K562 (cell line): ENCODE results near the gene CPLX4. TPM values are rescaled to one million over a fixed set of nuclear protein-coding genes. Genes with fewer than 3 reads are reported as not detected.

Source experiments
- ATAC-seq: fragments of 200-7000 bp; cut with Tn5 transposase; 3 replicates; pipeline ENCODE4 v1.9.1; 2020; ENCODE audit warnings: moderate library complexity
- BruUV-seq: library from RNA; stranded (reverse); fragments of 400-500 nt; replicated peaks from 2 replicates; lab custom pipeline; 2021; lab: Mats Ljungman, UMichigan
- CTCF ChIA-PET: fragments of 300-600 bp; formaldehyde crosslinking; extraction: SDS; loops from one replicate; lab custom pipeline; 2021; ENCODE audit warnings: low intra/inter-chr PET ratio; lab: Yijun Ruan, JAX
- POLR2A ChIA-PET: fragments of 300-600, 350-650 bp; sonication (Branson Sonifier 250); formaldehyde crosslinking; extraction: SDS; loops from one replicate; lab custom pipeline; 2021; ENCODE audit warnings: antibody characterized with exemption, inconsistent platforms; lab: Yijun Ruan, JAX
- DNase-seq, 4 experiments: peaks; one replicate each; pipeline versions ENCODE4 v3.0.0 to v3.0.0-alpha.2; 2011 to 2018; ENCODE audit warnings: low spot score in 3 of 4, mixed read lengths in 3 of 4; ENCODE audit errors: extremely low read depth in 1 of 4
- FAIRE-seq: peaks from 2 replicates; lab custom pipeline; 2011; peaks lifted over from hg19 to GRCh38; lab: Jason Lieb, UNC
- H2AFZ ChIP-seq: 2 replicates; pipeline ENCODE4 v1.6.0; 2011; ENCODE audit warnings: low read depth, low read length, control low read depth, inconsistent platforms
- H3K27ac ChIP-seq: fragments of 200-600 bp; 3 replicates; pipeline ENCODE4 v1.8.0; 2011; ENCODE audit warnings: low read depth, mild to moderate bottlenecking, control low read depth, inconsistent platforms, low read length, moderate library complexity, mixed read lengths; ENCODE audit errors: extremely low read depth
- H3K27me3 ChIP-seq, 2 experiments: fragments of 300-600 bp in 1 of 2; 2 replicates in 1 of 2; 3 replicates in 1 of 2; pipeline versions ENCODE4 v1.6.0 to v1.8.0; 2011; ENCODE audit warnings: inconsistent platforms in 2 of 2, low read length in 2 of 2, mild to moderate bottlenecking in 1 of 2, mixed read lengths in 1 of 2, moderate library complexity in 1 of 2; ENCODE audit not compliant: control insufficient read depth in 2 of 2, insufficient read depth in 2 of 2
- H3K36me3 ChIP-seq: fragments of 300-600 bp; 3 replicates; pipeline ENCODE4 v1.8.0; 2011; ENCODE audit warnings: mild to moderate bottlenecking, low read length, inconsistent platforms; ENCODE audit not compliant: control insufficient read depth, insufficient read depth
- H3K4me1 ChIP-seq, 2 experiments: fragments of 200-600 bp in 1 of 2; replicated peaks in 1 of 2; 2 replicates in 1 of 2; 3 replicates in 1 of 2; pipeline versions ENCODE4 v1.5.1 to v1.8.0; 2011; ENCODE audit warnings: inconsistent platforms in 2 of 2, low read length in 2 of 2, mild to moderate bottlenecking in 1 of 2, mixed read lengths in 1 of 2, moderate library complexity in 1 of 2; ENCODE audit not compliant: control insufficient read depth in 2 of 2, insufficient read depth in 2 of 2
- H3K4me2 ChIP-seq: 2 replicates; pipeline ENCODE4 v1.6.1; 2011; ENCODE audit warnings: low read length, control low read depth, inconsistent platforms, mixed read lengths; ENCODE audit not compliant: insufficient read depth
- H3K4me3 ChIP-seq: fragments of 200-600 bp; sonication (generic), shearing (Covaris generic); 2 replicates; pipeline ENCODE4 v1.5.1; 2016; ENCODE audit warnings: control low read depth, inconsistent platforms
- H3K79me2 ChIP-seq: fragments of 200-600 bp; 3 replicates; pipeline ENCODE4 v1.8.0; 2011; ENCODE audit warnings: low read length, inconsistent platforms; ENCODE audit not compliant: control insufficient read depth, insufficient read depth
- H3K9ac ChIP-seq, 2 experiments: 2 replicates each; pipeline versions ENCODE4 v1.6.0 to v1.6.1; 2011; ENCODE audit warnings: low read depth in 2 of 2, low read length in 2 of 2, control low read depth in 1 of 2, inconsistent platforms in 1 of 2, mild to moderate bottlenecking in 1 of 2, mixed read lengths in 1 of 2; ENCODE audit not compliant: insufficient read depth in 1 of 2
- H3K9me1 ChIP-seq: one replicate; pipeline ENCODE4 v1.6.0; 2011; ENCODE audit warnings: inconsistent platforms, mild to moderate bottlenecking, low read length, moderate library complexity; ENCODE audit not compliant: control insufficient read depth, insufficient read depth
- H3K9me3 ChIP-seq: replicated peaks from 2 replicates; pipeline ENCODE4 v1.5.1; 2011; ENCODE audit warnings: low read depth, low read length, inconsistent platforms; ENCODE audit not compliant: control insufficient read depth, insufficient read depth
- H4K20me1 ChIP-seq: replicated peaks from 2 replicates; pipeline ENCODE4 v1.6.1; 2011; ENCODE audit warnings: low read length, inconsistent platforms, mixed read lengths; ENCODE audit not compliant: control insufficient read depth, insufficient read depth
- ATF1 ChIP-seq, 2 experiments: fragments of 450-650 bp in 1 of 2; IDR thresholded peaks; 2 replicates each; pipeline ENCODE4 v1.6.1; 2016; ENCODE audit warnings: missing compliant biosample characterization in 1 of 2, missing genetic modification characterization in 1 of 2
- CBX3 ChIP-seq, 2 experiments: IDR thresholded peaks; 1 replicate in 1 of 2; 2 replicates in 1 of 2; pipeline ENCODE4 v1.6.1; 2012; ENCODE audit warnings: inconsistent platforms in 2 of 2, low read length in 2 of 2, borderline replicate concordance in 1 of 2, control low read depth in 1 of 2
- CC2D1A ChIP-seq: fragments of 450-650 bp; IDR thresholded peaks from 2 replicates; pipeline ENCODE4 v1.6.1; 2017; ENCODE audit warnings: mild to moderate bottlenecking
- DNMT1 ChIP-seq: fragments of 450-650 bp; IDR thresholded peaks from 2 replicates; pipeline ENCODE4 v1.6.1; 2016; ENCODE audit warnings: antibody characterized with exemption, mild to moderate bottlenecking
- HDGF ChIP-seq: fragments of 450-650 bp; IDR thresholded peaks from 2 replicates; pipeline ENCODE4 v1.6.1; 2016
- KDM4B ChIP-seq, 2 experiments: fragments of 450-650 bp in 1 of 2; sonication (generic) in 1 of 2; IDR thresholded peaks; 2 replicates each; pipeline ENCODE4 v1.6.1; 2016 to 2017; ENCODE audit warnings: borderline replicate concordance in 2 of 2, antibody characterized with exemption in 1 of 2, low read depth in 1 of 2, mild to moderate bottlenecking in 1 of 2
- NR1H2 ChIP-seq: sonication (generic); formaldehyde crosslinking; IDR thresholded peaks from 2 replicates; pipeline ENCODE4 v1.4.0; 2020; ENCODE audit warnings: mild to moderate bottlenecking, missing genetic modification reagents
- POLR2AphosphoS2 ChIP-seq: IDR thresholded peaks from 2 replicates; pipeline ENCODE4 v1.6.1; 2012; ENCODE audit warnings: low read length, improper control_type of control experiment
- RBM34 ChIP-seq: fragments of 200-400 bp; formaldehyde crosslinking; IDR thresholded peaks from 2 replicates; pipeline ENCODE4 v1.6.1; 2018; ENCODE audit warnings: low read length, borderline replicate concordance; ENCODE audit not compliant: insufficient read depth
- SLC30A9 ChIP-seq: fragments of 250-450 bp; sonication (Bioruptor Pico); IDR thresholded peaks from 2 replicates; pipeline ENCODE4 v1.8.0; 2022; ENCODE audit warnings: mild to moderate bottlenecking, moderate library complexity
- STAT5B ChIP-seq: fragments of 250-450 bp; sonication (Bioruptor Pico); IDR thresholded peaks from 2 replicates; pipeline ENCODE4 v1.8.0; 2021; ENCODE audit warnings: mild to moderate bottlenecking, inconsistent platforms
- U2AF1 ChIP-seq: fragments of 200-400 bp; formaldehyde crosslinking; optimal IDR thresholded peaks from 2 replicates; pipeline ENCODE3; 2017; ENCODE audit warnings: mild to moderate bottlenecking, low read depth, low read length, moderate library complexity
- WGBS: fragments of 100-300 bp; shearing (Covaris generic); methylation state at CpG from one replicate; pipeline ENCODE4 v1.1.6; 2016; ENCODE audit warnings: low coverage, mixed read lengths; ENCODE audit not compliant: insufficient coverage; ENCODE audit errors: missing lambda C conversion rate; 5-methylcytosine and 5-hydroxymethylcytosine counted together
- in situ Hi-C: fragments of 300-500 bp; cut with MboI; formaldehyde crosslinking; loops from 4 replicates; pipeline ENCODE4 v1.15.0; 2018; ENCODE audit warnings: inconsistent platforms, mixed read lengths
- intact Hi-C: fragments of 100-400 bp; cut with micrococcal nuclease; formaldehyde crosslinking; loops from 2 replicates; pipeline ENCODE4 v1.14.2; 2022
- polyA plus RNA-seq, 8 experiments: library from polyadenylated mRNA; depleted of rRNA in 4 of 8; stranded (reverse) in 5 of 8; unstranded in 3 of 8; fragments of >200 nt; fragmentation: Nextera tagmentation in 2 of 8; fragmentation: Illumina TruSeq in 1 of 8; extraction: Ambion mirVana in 2 of 8; extraction: Trizol in 1 of 8; gene quantifications; 2 replicates each; pipeline versions ENCODE4 v1.2.1 to v1.2.3, GENCODE V29; 2011 to 2014; ENCODE audit warnings: inconsistent platforms in 1 of 8, missing spikeins in 1 of 8
- total RNA-seq, 7 experiments: library from RNA; depleted of rRNA in 6 of 7; stranded (reverse); fragments of >200 nt in 6 of 7; fragmentation: Illumina TruSeq in 2 of 7; extraction: Trizol in 2 of 7; gene quantifications; 2 replicates each; pipeline versions ENCODE4 v1.2.1 to v1.2.3, GENCODE V29; 2011 to 2021; ENCODE audit warnings: low replicate concordance in 1 of 7
- TF ChIP-seq, protein P1 (sequence below): IDR thresholded peaks from 3 replicates; pipeline ENCODE4 v1.6.1; 2011; ENCODE audit warnings: borderline replicate concordance, mild to moderate bottlenecking; ENCODE audit not compliant: insufficient read length, insufficient read depth
- TF ChIP-seq, protein P2 (sequence below), 2 experiments: fragments of 450-650 bp in 1 of 2; sonication (generic) in 1 of 2; formaldehyde crosslinking; conservative IDR thresholded peaks; 2 replicates each; pipeline versions ENCODE4 v1.4.0 to v1.8.1; 2020 to 2022; ENCODE audit warnings: mild to moderate bottlenecking in 1 of 2, missing genetic modification reagents in 1 of 2
- TF ChIP-seq, protein P3 (sequence below): sonication (generic); formaldehyde crosslinking; IDR thresholded peaks from 2 replicates; pipeline ENCODE4 v1.8.1; 2023; ENCODE audit warnings: mild to moderate bottlenecking, missing genetic modification reagents
- TF ChIP-seq, protein P4 (sequence below): sonication (generic); IDR thresholded peaks from 2 replicates; pipeline ENCODE4 v1.6.1; 2016

CPLX4 gene
- total and polyA plus RNA-seq, 9 of the 15 experiments (the other 6 are each of a cell fraction or from before 2014, with no cell fraction given): not detected

DNA sequence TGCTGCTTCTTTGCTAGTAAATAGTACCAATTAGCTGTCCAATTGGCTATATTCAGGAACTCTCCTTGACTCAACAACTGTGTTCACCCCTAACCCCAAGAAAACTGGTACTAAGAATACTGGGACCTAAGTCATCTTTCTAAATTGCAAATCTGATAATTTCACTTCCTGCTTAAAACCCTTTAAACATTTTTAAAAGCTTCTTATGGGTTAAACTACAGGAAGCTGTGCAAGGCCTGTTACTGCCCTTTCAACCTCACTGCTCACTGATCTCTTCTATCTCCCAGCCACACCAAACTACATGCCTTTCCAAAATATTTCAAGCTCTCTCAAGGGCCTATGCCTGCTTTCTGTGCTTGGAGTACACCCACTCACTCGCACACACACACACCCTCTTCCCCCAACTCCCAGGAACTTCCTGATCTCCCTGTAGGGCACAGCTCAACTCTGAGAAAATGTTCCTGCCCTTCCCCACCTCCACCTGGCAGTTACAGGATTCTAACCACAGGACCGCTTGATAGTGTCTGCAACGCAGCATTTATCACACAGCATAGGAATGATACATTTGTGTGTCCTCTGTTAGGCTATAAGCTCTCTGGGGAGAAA, 33.9 kb upstream of the CPLX4 start:
- Histone ChIP-seq H3K79me2 (peaks cover 46% of the 10 kb centered on the region), H3K4me3 (no peak overlapping the region), H3K27ac (no peak overlapping the region), H3K4me2 (no peak overlapping the region), H4K20me1 (peaks cover 5% of the 10 kb centered on the region; the same call in 1 of the 2 replicates), H3K9me3 (no peaks in the 10 kb centered on the region), H3K36me3 (peaks cover 97% of the 10 kb centered on the region), H3K4me1 (peaks cover 0 to 5% of the 10 kb centered on the region in 2 experiments; a peak in 3 of 5 replicates), H3K9ac (no peak overlapping the region), H3K9me1 (no peaks in the 10 kb centered on the region), H3K27me3 (no peaks in the 10 kb centered on the region), H2AFZ (no peak overlapping the region)
- no TSS peak for BruUV-seq
- in situ Hi-C loops: no loop called here
- ATAC-seq: no peak
- CTCF ChIA-PET: no interaction called here
- no peak for DNase-seq
- WGBS: 86% methylated on average over 2 of the region's 3 CpGs
- intact Hi-C loops: no loop called here
- POLR2A ChIA-PET: interaction anchor here (1.6 kb wide), 1 partner anchor 13 kb away, joined by 3 read pairs; no protein-coding TSS in a partner anchor
- FAIRE-seq: no peak
- TF ChIP-seq, protein P1, sequence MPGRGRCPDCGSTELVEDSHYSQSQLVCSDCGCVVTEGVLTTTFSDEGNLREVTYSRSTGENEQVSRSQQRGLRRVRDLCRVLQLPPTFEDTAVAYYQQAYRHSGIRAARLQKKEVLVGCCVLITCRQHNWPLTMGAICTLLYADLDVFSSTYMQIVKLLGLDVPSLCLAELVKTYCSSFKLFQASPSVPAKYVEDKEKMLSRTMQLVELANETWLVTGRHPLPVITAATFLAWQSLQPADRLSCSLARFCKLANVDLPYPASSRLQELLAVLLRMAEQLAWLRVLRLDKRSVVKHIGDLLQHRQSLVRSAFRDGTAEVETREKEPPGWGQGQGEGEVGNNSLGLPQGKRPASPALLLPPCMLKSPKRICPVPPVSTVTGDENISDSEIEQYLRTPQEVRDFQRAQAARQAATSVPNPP: no peak
- no peak for TF ChIP-seq RBM34
- TF ChIP-seq STAT5B (CRISPR knock-in tag): no peak
- no peak for TF ChIP-seq KDM4B (IDR thresholded peaks at IDR 0.05; ENCODE audit: borderline replicate concordance in 2 of 2, low read depth in 1 of 2)
- TF ChIP-seq, protein P2, sequence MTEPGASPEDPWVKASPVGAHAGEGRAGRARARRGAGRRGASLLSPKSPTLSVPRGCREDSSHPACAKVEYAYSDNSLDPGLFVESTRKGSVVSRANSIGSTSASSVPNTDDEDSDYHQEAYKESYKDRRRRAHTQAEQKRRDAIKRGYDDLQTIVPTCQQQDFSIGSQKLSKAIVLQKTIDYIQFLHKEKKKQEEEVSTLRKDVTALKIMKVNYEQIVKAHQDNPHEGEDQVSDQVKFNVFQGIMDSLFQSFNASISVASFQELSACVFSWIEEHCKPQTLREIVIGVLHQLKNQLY (CRISPR knock-in tag; conservative IDR thresholded peaks at IDR 0.05): no peak
- TF ChIP-seq SLC30A9: no peak
- no peak for TF ChIP-seq U2AF1
- no peak for TF ChIP-seq ATF1 (CRISPR knock-in tag; IDR thresholded peaks at IDR 0.05)
- no peak for TF ChIP-seq ATF1 (tag; IDR thresholded peaks at IDR 0.05)
- no peak for TF ChIP-seq HDGF
- no peak for TF ChIP-seq CBX3 (IDR thresholded peaks at IDR 0.05; ENCODE audit: borderline replicate concordance in 1 of 2, low read length in 2 of 2)
- TF ChIP-seq NR1H2 (CRISPR knock-in tag): no peak
- TF ChIP-seq DNMT1: no peak
- TF ChIP-seq, protein P3, sequence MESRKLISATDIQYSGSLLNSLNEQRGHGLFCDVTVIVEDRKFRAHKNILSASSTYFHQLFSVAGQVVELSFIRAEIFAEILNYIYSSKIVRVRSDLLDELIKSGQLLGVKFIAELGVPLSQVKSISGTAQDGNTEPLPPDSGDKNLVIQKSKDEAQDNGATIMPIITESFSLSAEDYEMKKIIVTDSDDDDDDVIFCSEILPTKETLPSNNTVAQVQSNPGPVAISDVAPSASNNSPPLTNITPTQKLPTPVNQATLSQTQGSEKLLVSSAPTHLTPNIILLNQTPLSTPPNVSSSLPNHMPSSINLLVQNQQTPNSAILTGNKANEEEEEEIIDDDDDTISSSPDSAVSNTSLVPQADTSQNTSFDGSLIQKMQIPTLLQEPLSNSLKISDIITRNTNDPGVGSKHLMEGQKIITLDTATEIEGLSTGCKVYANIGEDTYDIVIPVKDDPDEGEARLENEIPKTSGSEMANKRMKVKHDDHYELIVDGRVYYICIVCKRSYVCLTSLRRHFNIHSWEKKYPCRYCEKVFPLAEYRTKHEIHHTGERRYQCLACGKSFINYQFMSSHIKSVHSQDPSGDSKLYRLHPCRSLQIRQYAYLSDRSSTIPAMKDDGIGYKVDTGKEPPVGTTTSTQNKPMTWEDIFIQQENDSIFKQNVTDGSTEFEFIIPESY (CRISPR knock-in tag): no peak
- TF ChIP-seq CC2D1A: no peak
- no peak for TF ChIP-seq POLR2AphosphoS2
- TF ChIP-seq, protein P4, sequence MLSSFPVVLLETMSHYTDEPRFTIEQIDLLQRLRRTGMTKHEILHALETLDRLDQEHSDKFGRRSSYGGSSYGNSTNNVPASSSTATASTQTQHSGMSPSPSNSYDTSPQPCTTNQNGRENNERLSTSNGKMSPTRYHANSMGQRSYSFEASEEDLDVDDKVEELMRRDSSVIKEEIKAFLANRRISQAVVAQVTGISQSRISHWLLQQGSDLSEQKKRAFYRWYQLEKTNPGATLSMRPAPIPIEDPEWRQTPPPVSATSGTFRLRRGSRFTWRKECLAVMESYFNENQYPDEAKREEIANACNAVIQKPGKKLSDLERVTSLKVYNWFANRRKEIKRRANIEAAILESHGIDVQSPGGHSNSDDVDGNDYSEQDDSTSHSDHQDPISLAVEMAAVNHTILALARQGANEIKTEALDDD: no peak
